Measurements from ENCODE around the gene ZNF143. TPM values are rescaled to one million over a fixed set of nuclear protein-coding genes. Genes with fewer than 3 reads are reported as not detected.

The ZNF143 gene
- total RNA-seq, 1 experiment from 2014 or later: 29.2 TPM

GRCh38 chr11:9506489-9507276, 45.9 kb downstream of the ZNF143 start:
- WGBS (ENCODE audit: extremely low coverage, insufficient read length, low lambda C conversion rate): no CpG with 5 or more reads among the region's 6 CpGs
- no peak overlapping the region for H2BK15ac ChIP-seq (ENCODE audit: low read depth, low read length)
- H3K36me3 Mint-ChIP-seq (ENCODE audit: insufficient read depth in 1 of 3, low read depth in 3 of 3): peaks cover 25 to 38% (median 38%) of the 10 kb centered on the region in 3 experiments
- no peaks in the 10 kb centered on the region for H3K27me3 Mint-ChIP-seq (ENCODE audit: low read depth)
- H3K27ac ChIP-seq (ENCODE audit: insufficient read length, low read depth, low read length): peak overlapping the region; percentile 69
- H3K79me2 ChIP-seq (ENCODE audit: insufficient read depth, low read length): no peaks in the 10 kb centered on the region
- peak overlapping the region; percentile 35 for H3K4me2 ChIP-seq (ENCODE audit: insufficient read depth, insufficient read length, low read length)
- no peaks in the 10 kb centered on the region for H3K23me2 ChIP-seq (ENCODE audit: insufficient read length, low read depth, low read length, poor library complexity, severe bottlenecking)
- no peak overlapping the region for H2BK120ac ChIP-seq (ENCODE audit: low read depth, low read length, poor library complexity, severe bottlenecking)
- H3K27ac Mint-ChIP-seq: peak overlapping the region; percentile 74 to 98 (median 95)
- H3T11ph ChIP-seq (ENCODE audit: low read length): no peak overlapping the region
- H2BK12ac ChIP-seq (ENCODE audit: insufficient read length, low read depth, low read length): no peak overlapping the region
- no peak overlapping the region for H2BK20ac ChIP-seq (ENCODE audit: low read depth, low read length, poor library complexity, severe bottlenecking)
- H3K4me1 Mint-ChIP-seq: peaks cover 26 to 27% of the 10 kb centered on the region in 2 experiments
- H4K20me1 ChIP-seq (ENCODE audit: control insufficient read depth, insufficient read depth, insufficient read length): no peaks in the 10 kb centered on the region
- no peak overlapping the region for H3K18ac ChIP-seq (ENCODE audit: insufficient read length, low read depth, low read length)
- no peak overlapping the region for H4K91ac ChIP-seq (ENCODE audit: insufficient read length, low read depth, low read length)
- H2AK5ac ChIP-seq (ENCODE audit: insufficient read length, low read length): no peak overlapping the region
- H3K4ac ChIP-seq (ENCODE audit: low read depth, low read length): no peak overlapping the region
- no peaks in the 10 kb centered on the region for H3K9me3 ChIP-seq (ENCODE audit: control insufficient read depth, low read depth, low read length)
- no peak overlapping the region for H3K56ac ChIP-seq (ENCODE audit: insufficient read length, low read depth, low read length)
- no peak overlapping the region for H3K14ac ChIP-seq (ENCODE audit: insufficient read depth, low read length)
- no peak overlapping the region for H3K23ac ChIP-seq (ENCODE audit: insufficient read length, low read depth, low read length)
- H4K8ac ChIP-seq (replicated peaks; ENCODE audit: insufficient read length, low read depth, low read length): no peak overlapping the region
- no peaks in the 10 kb centered on the region for H3K79me1 ChIP-seq (ENCODE audit: insufficient read depth, low read depth, low read length, poor library complexity, severe bottlenecking)
- peak; percentile 97 for TF ChIP-seq CTCF (conservative IDR thresholded peaks at IDR 0.05)
- no peak overlapping the region for H3K9ac ChIP-seq (ENCODE audit: extremely low read depth, insufficient read length, low read length)
- H2AFZ ChIP-seq (ENCODE audit: low read length): no peak overlapping the region
- no peak overlapping the region for H2BK5ac ChIP-seq (ENCODE audit: insufficient read length, low read length)
- H3K9me3 Mint-ChIP-seq: no peaks in the 10 kb centered on the region
- peak overlapping the region in 1 of 2 experiments; percentile 39; a peak in 3 of 5 replicates for H3K4me3 Mint-ChIP-seq
- no peaks in the 10 kb centered on the region for H3K4me1 ChIP-seq (ENCODE audit: insufficient read depth, low read length)
- no peak overlapping the region for H4K5ac ChIP-seq (ENCODE audit: insufficient read length, low read depth, low read length)
- DNase-seq: peak; percentile 82
- no peaks in the 10 kb centered on the region for H3K27me3 ChIP-seq (ENCODE audit: insufficient read depth, low read length)

All from H9 (cell line).